Measurements from ENCODE around the gene OFD1.

DNA sequence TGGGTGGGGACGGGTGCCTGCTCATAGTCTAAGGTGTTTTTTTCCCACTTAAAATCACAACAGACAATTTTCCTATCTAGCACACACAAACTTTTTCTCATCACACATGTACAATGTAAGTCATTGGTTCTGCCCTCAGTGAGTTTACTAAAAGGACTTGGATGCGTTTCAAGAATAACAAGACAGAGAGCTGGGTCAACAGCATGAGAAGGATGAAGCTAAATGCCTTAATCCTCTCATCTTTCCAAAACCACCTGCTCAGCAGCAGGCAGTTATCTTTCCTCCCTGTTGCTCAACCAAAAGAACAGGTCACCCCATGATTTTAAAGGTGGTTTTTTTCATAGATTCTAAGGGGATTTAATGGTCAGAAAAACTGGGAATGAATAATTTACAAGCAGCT, 40.1 kb downstream of the OFD1 start:
- TF ChIP-seq, protein P1, sequence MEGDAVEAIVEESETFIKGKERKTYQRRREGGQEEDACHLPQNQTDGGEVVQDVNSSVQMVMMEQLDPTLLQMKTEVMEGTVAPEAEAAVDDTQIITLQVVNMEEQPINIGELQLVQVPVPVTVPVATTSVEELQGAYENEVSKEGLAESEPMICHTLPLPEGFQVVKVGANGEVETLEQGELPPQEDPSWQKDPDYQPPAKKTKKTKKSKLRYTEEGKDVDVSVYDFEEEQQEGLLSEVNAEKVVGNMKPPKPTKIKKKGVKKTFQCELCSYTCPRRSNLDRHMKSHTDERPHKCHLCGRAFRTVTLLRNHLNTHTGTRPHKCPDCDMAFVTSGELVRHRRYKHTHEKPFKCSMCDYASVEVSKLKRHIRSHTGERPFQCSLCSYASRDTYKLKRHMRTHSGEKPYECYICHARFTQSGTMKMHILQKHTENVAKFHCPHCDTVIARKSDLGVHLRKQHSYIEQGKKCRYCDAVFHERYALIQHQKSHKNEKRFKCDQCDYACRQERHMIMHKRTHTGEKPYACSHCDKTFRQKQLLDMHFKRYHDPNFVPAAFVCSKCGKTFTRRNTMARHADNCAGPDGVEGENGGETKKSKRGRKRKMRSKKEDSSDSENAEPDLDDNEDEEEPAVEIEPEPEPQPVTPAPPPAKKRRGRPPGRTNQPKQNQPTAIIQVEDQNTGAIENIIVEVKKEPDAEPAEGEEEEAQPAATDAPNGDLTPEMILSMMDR (IDR thresholded peaks at IDR 0.05): no peak
- TF ChIP-seq POLR2A (IDR thresholded peaks at IDR 0.05): no peak

Data from heart left ventricle (tissue), 13 donors.